Heart right ventricle (tissue), 16 donors: ENCODE results near the gene TANC2. TPM values are rescaled to one million over a fixed set of nuclear protein-coding genes. Genes with fewer than 3 reads are reported as not detected.

Experiments
- ATAC-seq, 8 donors: fragments of 200-7000 bp; cut with Tn5 transposase; one replicate each; pipeline ENCODE4 v1.9.1; 2020; ENCODE audit warnings: mild to moderate bottlenecking in 8 of 8, moderate library complexity in 8 of 8, moderate number of reproducible peaks in 1 of 8
- DNase-seq, 2 donors: peaks; one replicate each; pipeline ENCODE4 v3.0.0-alpha.2; 2020
- H3K27ac ChIP-seq, 10 donors: fragments of 200-600 bp; sonication (generic) in 2 of 10; one replicate each; pipeline versions ENCODE4 v1.5.0 to v1.8.0; 2020 to 2022; ENCODE audit warnings: mild to moderate bottlenecking in 3 of 10
- H3K27me3 ChIP-seq, 7 donors: fragments of 200-600 bp; one replicate each; pipeline ENCODE4 v1.8.0; 2021 to 2022; ENCODE audit warnings: mild to moderate bottlenecking in 2 of 7
- H3K36me3 ChIP-seq, 9 donors: fragments of 200-600 bp; sonication (generic) in 1 of 9; one replicate each; pipeline versions ENCODE4 v1.5.0 to v1.8.0; 2020 to 2022; ENCODE audit warnings: mild to moderate bottlenecking in 2 of 9
- H3K4me1 ChIP-seq, 9 donors: fragments of 200-600 bp; sonication (generic) in 1 of 9; one replicate each; pipeline versions ENCODE4 v1.5.0 to v1.8.0; 2020 to 2022; ENCODE audit warnings: mild to moderate bottlenecking in 4 of 9
- H3K4me3 ChIP-seq, 10 donors: fragments of 200-600 bp; sonication (generic) in 2 of 10; one replicate each; pipeline versions ENCODE4 v1.5.0 to v1.8.0; 2020 to 2022; ENCODE audit warnings: mild to moderate bottlenecking in 7 of 10, moderate library complexity in 2 of 10
- H3K9me3 ChIP-seq, 11 donors: fragments of 200-600 bp in 10 of 11; sonication (generic) in 2 of 11; one replicate each; pipeline versions ENCODE4 v1.5.0 to v1.8.0; 2013 to 2022; ENCODE audit warnings: mild to moderate bottlenecking in 2 of 11, control low read depth in 1 of 11, moderate library complexity in 1 of 11
- WGBS, 2 donors: extraction: QIAGEN DNeasy Blood & Tissue Kit; methylation state at CpG; one replicate each; pipeline ENCODE4 v1.1.7; 2013; ENCODE audit warnings: inconsistent platforms in 1 of 2; 5-methylcytosine and 5-hydroxymethylcytosine counted together
- intact Hi-C, 10 donors: fragments of 100-400 bp; cut with DNase I; formaldehyde crosslinking; loops; one replicate each; pipeline versions ENCODE4 v1.11.1 to v1.14.2; 2022
- polyA plus RNA-seq, 2 donors: library from polyadenylated mRNA; stranded (reverse); fragments of 200-250 nt; gene quantifications; one replicate each; pipeline ENCODE4 v1.2.3, GENCODE V29; 2013
- total RNA-seq, 10 donors: library from RNA; stranded (reverse); fragmentation: NEBNext Ultra II Directional in 3 of 10; extraction: Animal tissue kit (Norgen Biotek cat#: 25700) in 3 of 10; gene quantifications; one replicate each; pipeline versions ENCODE4 v1.2.1 to v1.2.4, GENCODE V29; 2021 to 2023
- TF ChIP-seq, protein P1 (sequence below), 9 donors: fragments of 200-600 bp; sonication (generic) in 2 of 9; IDR thresholded peaks; one replicate each; pipeline versions ENCODE4 v1.5.0 to v1.8.0; 2021 to 2022; ENCODE audit warnings: antibody characterized with exemption in 9 of 9, mild to moderate bottlenecking in 5 of 9, moderate library complexity in 1 of 9
- donor health status: Arrhythmogenic right ventricular cardiomyopathy.
- donor health status: ischemic (EF 13 %, LVEDD 7.1; RV severe dilation, severe dysfunction).
- donor health status: healthy with polysubstance abuse.
- donor health status: DM: no; HTN: yes; CAD: no.
- donor health status: DM: no; HTN: no; CAD: no.
- donor health status: ischemic (EF 25% LVEDD 6.9; RV normal size, moderate dysfunction).
- donor health status: ischemic (EF 25% LVEDD 5.7; RV mildly dilated, moderate dysfunction).
- donor health status: healthy.
- donor health status: DM: yes; HTN: yes; CAD: no.
- donor health status: Ischemic cardiomyopathy.
- donor health status: ischemic (EF 35%, LVEDD 5.7; RV mildly dilated, moderate dysfunction).
- donor health status: nonischemic (EF 11% LVEDD 7.7; RV severe dilation, severe dysfunction).
- donor health status: DM: yes; HTN: yes; CAD: no.
- donor health status: PGD.
- donor health status: ischemic (EF 29% LVEDD 5.4; RV normal size, mild dysfunction).
- donor health status: nonischemic (EF 23%, LVEDD 6.1; RV moderate dilation, normal function).

Gene TANC2
- total and polyA plus RNA-seq, 12 donors = 1.3 to 19.4 (median 8.4) TPM

DNA sequence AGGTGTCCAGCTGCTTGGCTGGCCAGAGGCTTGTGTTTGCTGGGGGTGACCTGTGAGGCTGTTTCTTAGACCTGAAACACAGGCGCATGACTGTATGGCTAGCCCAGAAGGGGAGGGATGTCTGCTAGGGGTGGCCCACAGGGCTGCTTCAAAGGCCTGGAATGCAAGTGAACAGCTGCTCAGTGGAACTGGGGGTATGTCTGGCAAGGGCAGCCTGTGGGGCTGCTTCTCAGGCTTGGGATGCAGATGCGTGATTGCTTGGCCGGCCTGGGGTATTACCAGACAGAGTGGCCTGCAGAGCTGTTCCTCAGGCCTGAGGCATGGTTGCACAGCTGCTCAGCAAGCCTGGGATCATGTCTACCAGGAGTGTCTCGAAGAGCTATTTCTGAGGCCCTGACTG, 20.5 kb downstream of the TANC2 start:
- peaks cover 0 to 9% (median 1%) of the 10 kb centered on the region in 9 donors for H3K4me1 ChIP-seq
- no peak overlapping the region for H3K4me3 ChIP-seq
- peaks cover 0 to 42% (median 32%) of the 10 kb centered on the region in 11 donors for H3K9me3 ChIP-seq
- DNase-seq (no peak), ATAC-seq (no peak)
- H3K27me3 ChIP-seq = no peaks in the 10 kb centered on the region
- H3K36me3 ChIP-seq = no peaks in the 10 kb centered on the region
- WGBS, 2 donors = 82 to 99% methylated on average over 4 of the region's 4 CpGs
- H3K27ac ChIP-seq = no peak overlapping the region
- intact Hi-C loops = loop anchor here in 1 of 10 donors (10.0 kb wide), 1 partner anchor 418 kb away; no protein-coding TSS in a partner anchor
- TF ChIP-seq, protein P1, sequence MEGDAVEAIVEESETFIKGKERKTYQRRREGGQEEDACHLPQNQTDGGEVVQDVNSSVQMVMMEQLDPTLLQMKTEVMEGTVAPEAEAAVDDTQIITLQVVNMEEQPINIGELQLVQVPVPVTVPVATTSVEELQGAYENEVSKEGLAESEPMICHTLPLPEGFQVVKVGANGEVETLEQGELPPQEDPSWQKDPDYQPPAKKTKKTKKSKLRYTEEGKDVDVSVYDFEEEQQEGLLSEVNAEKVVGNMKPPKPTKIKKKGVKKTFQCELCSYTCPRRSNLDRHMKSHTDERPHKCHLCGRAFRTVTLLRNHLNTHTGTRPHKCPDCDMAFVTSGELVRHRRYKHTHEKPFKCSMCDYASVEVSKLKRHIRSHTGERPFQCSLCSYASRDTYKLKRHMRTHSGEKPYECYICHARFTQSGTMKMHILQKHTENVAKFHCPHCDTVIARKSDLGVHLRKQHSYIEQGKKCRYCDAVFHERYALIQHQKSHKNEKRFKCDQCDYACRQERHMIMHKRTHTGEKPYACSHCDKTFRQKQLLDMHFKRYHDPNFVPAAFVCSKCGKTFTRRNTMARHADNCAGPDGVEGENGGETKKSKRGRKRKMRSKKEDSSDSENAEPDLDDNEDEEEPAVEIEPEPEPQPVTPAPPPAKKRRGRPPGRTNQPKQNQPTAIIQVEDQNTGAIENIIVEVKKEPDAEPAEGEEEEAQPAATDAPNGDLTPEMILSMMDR (IDR thresholded peaks at IDR 0.05) = no peak

DNA sequence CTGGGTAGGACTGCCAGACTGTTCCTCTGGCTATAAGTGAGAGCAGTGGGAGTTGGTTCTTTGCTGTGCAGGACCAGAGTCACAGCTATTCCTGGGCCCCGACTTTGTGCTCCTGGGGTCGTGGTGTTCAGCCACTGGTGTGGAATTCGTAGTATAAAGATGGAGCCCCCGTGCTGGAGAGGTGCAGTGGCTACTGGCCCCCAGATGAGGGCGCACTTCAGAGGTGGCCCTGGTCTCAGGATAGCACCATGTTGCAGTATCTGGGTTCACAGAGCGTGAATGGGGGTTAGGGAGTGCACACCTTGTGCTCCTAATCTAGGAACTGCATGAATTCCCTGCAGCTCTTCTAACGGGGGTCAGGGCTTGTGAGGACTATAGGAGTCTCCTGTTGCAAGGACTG, 21.1 kb downstream of the TANC2 start:
- H3K9me3 ChIP-seq = peaks cover 0 to 41% (median 32%) of the 10 kb centered on the region in 11 donors
- no peaks in the 10 kb centered on the region for H3K27me3 ChIP-seq
- H3K36me3 ChIP-seq = no peaks in the 10 kb centered on the region
- 93 to 95% methylated on average over 7 of the region's 7 CpGs for WGBS, 2 donors
- DNase-seq (no peak), ATAC-seq (no peak)
- H3K27ac ChIP-seq = no peak overlapping the region
- H3K4me1 ChIP-seq = peaks cover 0 to 9% (median 0%) of the 10 kb centered on the region in 9 donors
- TF ChIP-seq, protein P1 (IDR thresholded peaks at IDR 0.05) = peak in 1 of 9 donors; percentile 12
- no peak overlapping the region for H3K4me3 ChIP-seq
- intact Hi-C loops = loop anchor here in 1 of 10 donors (10.0 kb wide), 1 partner anchor 418 kb away; no protein-coding TSS in a partner anchor

DNA sequence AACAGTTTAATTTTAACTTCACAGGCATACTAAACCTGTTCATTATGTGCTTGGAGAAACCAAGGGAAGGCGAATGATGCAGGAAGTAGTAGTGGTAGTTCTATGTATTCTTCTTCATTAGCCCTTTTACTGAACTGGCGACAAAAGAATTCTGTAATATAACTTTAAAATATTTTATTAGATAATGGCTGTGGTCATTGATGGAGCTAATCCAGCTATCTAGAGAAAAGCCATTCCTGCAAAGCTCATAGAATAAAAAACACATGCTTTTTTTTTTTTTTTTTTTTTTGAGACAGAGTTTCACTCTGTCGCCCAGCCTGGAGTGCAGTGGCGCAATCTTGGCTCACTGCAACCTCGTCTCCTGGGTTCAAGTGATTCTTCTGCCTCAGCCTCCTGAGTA, 23.5 kb downstream of the TANC2 start:
- 82 to 87% methylated on average over 5 of the region's 5 CpGs for WGBS, 2 donors
- DNase-seq = no peak
- no peaks in the 10 kb centered on the region for H3K36me3 ChIP-seq
- no peak for ATAC-seq
- TF ChIP-seq, protein P1 (IDR thresholded peaks at IDR 0.05) = no peak
- no peak overlapping the region for H3K27ac ChIP-seq
- H3K9me3 ChIP-seq = peaks cover 0 to 17% (median 14%) of the 10 kb centered on the region in 11 donors
- intact Hi-C loops = loop anchor here in 1 of 10 donors (10.0 kb wide), 1 partner anchor 415 kb away; no protein-coding TSS in a partner anchor
- no peaks in the 10 kb centered on the region for H3K27me3 ChIP-seq
- H3K4me1 ChIP-seq = peaks cover 0 to 9% (median 0%) of the 10 kb centered on the region in 9 donors
- H3K4me3 ChIP-seq = no peak overlapping the region

DNA sequence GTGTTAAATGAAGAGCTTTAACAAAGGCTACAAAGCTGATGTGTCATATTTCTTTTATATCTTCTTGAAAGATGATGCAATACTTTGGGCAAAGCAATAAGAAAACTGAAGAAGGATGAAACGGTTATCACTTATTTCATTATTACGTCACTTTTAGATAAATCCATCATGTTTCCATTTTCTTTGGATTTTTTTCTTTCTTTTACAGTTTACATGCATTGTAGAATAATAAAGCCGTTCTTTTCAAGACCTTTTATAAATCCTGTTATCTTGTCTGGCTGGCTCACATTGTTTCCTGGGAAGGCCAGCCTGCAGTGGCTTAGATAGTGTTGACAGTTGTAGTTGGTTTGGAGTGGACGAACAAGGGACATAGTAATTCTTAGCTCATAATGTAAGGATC, 28.9 kb downstream of the TANC2 start:
- Histone ChIP-seq H3K36me3 (no peaks in the 10 kb centered on the region), H3K9me3 (no peaks in the 10 kb centered on the region), H3K27ac (no peak overlapping the region), H3K4me3 (no peak overlapping the region), H3K4me1 (peaks cover 0 to 18% (median 6%) of the 10 kb centered on the region in 9 donors), H3K27me3 (no peaks in the 10 kb centered on the region)
- DNase-seq (no peak), ATAC-seq (peak in 2 of 8 donors; percentile 11 to 25)
- 52 to 56% methylated on average over 4 of the region's 4 CpGs for WGBS, 2 donors
- intact Hi-C loops = loop anchor here in 7 of 10 donors (5.0 to 10.0 kb wide), 3 partner anchors 50 to 412 kb away; no protein-coding TSS in a partner anchor
- TF ChIP-seq, protein P1 (IDR thresholded peaks at IDR 0.05) = no peak
